Right cardiac atrium (tissue), 5 donors: ENCODE measurements around the gene P4HB. TPM values are rescaled to one million over a fixed set of nuclear protein-coding genes. Genes with fewer than 3 reads are reported as not detected.
"Not testable (repeated sequence)": the region's sequence is repeated elsewhere in the genome, so short reads cannot be mapped to it uniquely, and the experiment has no call there.

Experiments used
- ATAC-seq, 2 donors: fragments of 200-7000 bp; cut with Tn5 transposase; one replicate each; pipeline versions ENCODE4 v1.8.0 to v1.9.1; 2020; ENCODE audit warnings: moderate library complexity in 2 of 2, mild to moderate bottlenecking in 1 of 2
- DNase-seq, 3 donors: peaks; one replicate each; pipeline ENCODE4 v3.0.0-alpha.2; 2020
- H3K27ac ChIP-seq: one replicate; pipeline ENCODE4 v1.5.1; 2013; ENCODE audit warnings: mild to moderate bottlenecking, low read length, control low read depth, moderate library complexity
- H3K27me3 ChIP-seq: one replicate; pipeline ENCODE4 v1.6.1; 2013; ENCODE audit not compliant: control insufficient read depth, insufficient read depth
- H3K4me1 ChIP-seq: one replicate; pipeline ENCODE4 v1.6.1; 2013; ENCODE audit warnings: low read length; ENCODE audit not compliant: control insufficient read depth, insufficient read depth
- H3K4me3 ChIP-seq: one replicate; pipeline ENCODE4 v1.5.1; 2013; ENCODE audit warnings: low read length, control low read depth
- H3K9me3 ChIP-seq: one replicate; pipeline ENCODE4 v1.6.1; 2013; ENCODE audit warnings: low read length; ENCODE audit not compliant: control insufficient read depth
- WGBS: extraction: QIAGEN DNeasy Blood & Tissue Kit; methylation state at CpG from one replicate; pipeline ENCODE4 v1.1.7; 2013; 5-methylcytosine and 5-hydroxymethylcytosine counted together
- intact Hi-C, 4 donors: fragments of 100-400 bp; cut with DNase I; formaldehyde crosslinking; loops; one replicate each; pipeline versions ENCODE4 v1.11.0 to v1.14.0; 2022 to 2023
- polyA plus RNA-seq: library from polyadenylated mRNA; stranded (reverse); fragments of 200-250 nt; gene quantifications from one replicate; pipeline ENCODE4 v1.2.3, GENCODE V29; 2013
- total RNA-seq, 4 donors: library from RNA; stranded (reverse); fragmentation: NEBNext Ultra II Directional; extraction: Animal tissue kit (Norgen Biotek cat#: 25700); gene quantifications; one replicate each; pipeline ENCODE4 v1.2.1, GENCODE V29; 2021
- donor health status: healthy with polysubstance abuse.
- donor health status: DM: no; HTN: yes; CAD: no.
- donor health status: DM: no; HTN: no; CAD: no.
- donor health status: DM: no; HTN: yes; CAD: no; lungs with severe emphysema.
- donor health status: DM: yes; HTN: yes; CAD: no.

The P4HB gene
- total and polyA plus RNA-seq, 5 donors, result 272 to 375 (median 346) TPM

DNA sequence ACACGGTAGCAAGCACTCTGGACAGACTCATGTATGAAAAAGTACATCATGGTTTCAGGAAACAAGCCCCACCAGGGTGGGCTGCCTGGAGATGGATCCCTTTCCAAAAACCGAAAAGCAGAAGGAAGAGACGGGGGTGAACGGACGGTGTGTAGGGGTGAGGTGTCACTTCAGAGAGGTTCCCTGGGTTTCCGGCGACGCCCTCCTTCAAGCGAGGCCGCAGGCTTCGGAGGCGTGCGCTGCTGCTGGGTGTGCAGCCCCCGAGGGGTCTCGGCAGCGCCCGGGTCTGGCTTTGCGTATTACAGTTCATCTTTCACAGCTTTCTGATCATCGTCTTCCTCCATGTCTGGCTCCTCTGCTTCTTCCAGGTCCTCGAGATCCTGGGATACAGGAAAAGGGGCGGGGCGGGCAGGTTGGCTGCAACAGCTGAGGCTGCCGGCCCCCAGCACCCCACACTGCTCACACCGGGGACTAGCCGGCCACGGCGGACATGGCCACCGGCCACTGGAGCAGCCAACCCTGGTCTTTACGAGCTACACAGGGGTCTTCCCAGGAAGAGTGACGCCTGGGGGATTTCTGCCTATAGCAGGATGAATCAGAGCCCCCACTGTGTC, 16.5 kb downstream of the P4HB start:
- intact Hi-C loops, result no loop called here
- H3K9me3 ChIP-seq, result no peaks in the 10 kb centered on the region
- no peaks in the 10 kb centered on the region for H3K4me1 ChIP-seq
- no peak overlapping the region for H3K27ac ChIP-seq
- no peak for ATAC-seq
- peak in 1 of 3 donors; percentile 50 for DNase-seq
- H3K4me3 ChIP-seq, result no peak overlapping the region
- WGBS, result 91% methylated on average over 30 of the region's 30 CpGs
- H3K27me3 ChIP-seq, result no peaks in the 10 kb centered on the region

DNA sequence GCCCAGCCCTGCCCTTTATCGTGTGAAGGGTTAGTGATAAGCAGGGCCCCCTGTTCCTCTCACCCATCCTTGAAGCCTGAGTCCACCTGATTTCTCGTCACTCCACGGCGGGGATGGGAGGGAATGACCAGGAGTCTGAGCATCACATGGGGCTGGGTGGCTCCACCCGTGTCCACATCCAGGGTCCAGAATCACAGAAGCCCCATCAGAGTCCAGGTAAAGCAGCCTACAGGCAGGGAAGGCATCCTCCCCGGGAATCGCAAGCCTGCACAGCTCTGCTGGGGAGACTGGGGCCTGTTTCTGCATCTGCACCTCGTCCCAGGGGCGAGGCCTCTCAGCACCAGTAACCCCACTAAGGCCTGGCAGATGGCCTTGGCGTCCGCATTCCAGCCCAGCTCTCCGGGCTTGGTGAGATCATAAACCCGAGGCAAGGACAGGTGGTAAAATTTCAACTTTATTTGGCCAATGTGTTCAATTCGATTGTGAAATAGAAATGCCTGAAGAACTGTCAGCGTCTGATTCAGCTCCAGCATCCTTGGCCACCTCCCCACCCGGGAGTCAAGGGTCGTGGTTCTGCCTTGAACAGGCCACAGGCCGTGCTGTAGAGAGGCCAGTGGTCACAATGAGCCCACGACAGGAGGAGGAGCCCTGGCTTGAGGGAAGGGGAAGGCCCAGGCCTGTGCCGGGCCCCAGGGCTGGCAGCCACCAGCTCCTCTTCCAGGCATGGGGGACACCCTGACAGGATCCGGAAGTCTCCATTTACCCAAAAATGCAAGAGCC, 17.4 kb downstream of the P4HB start:
- Histone ChIP-seq H3K27me3 (no peaks in the 10 kb centered on the region), H3K4me3 (no peak overlapping the region), H3K4me1 (no peaks in the 10 kb centered on the region), H3K27ac (no peak overlapping the region), H3K9me3 (no peaks in the 10 kb centered on the region)
- 73% methylated on average over 21 of the region's 21 CpGs for WGBS
- DNase-seq (peak in 2 of 3 donors; percentile 41), ATAC-seq (peak in 1 of 2 donors; percentile 10)
- intact Hi-C loops, result no loop called here

DNA sequence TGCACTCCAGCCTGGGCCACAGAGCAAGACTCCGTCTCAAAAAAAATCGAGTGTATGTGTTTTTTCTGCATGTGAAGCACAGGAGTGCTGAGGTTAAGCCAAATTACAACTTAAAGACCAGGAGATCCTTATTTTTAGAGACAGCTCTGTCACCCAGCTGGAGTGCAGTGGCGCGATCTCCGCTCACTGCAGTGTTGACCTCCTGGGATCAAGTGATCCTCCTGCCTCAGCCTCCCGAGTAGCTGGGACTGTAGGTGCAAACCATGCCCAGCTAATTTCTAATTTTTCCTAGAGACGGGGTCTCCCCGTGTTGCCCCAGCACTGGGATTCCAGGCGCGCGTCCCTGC, 18.0 kb downstream of the P4HB start:
- Histone ChIP-seq H3K4me3 (no peak overlapping the region), H3K9me3 (no peaks in the 10 kb centered on the region), H3K27ac (no peak overlapping the region), H3K27me3 (no peaks in the 10 kb centered on the region), H3K4me1 (no peaks in the 10 kb centered on the region)
- DNase-seq (no peak), ATAC-seq (no peak)
- 95% methylated on average over 11 of the region's 11 CpGs for WGBS
- intact Hi-C loops, result no loop called here

DNA sequence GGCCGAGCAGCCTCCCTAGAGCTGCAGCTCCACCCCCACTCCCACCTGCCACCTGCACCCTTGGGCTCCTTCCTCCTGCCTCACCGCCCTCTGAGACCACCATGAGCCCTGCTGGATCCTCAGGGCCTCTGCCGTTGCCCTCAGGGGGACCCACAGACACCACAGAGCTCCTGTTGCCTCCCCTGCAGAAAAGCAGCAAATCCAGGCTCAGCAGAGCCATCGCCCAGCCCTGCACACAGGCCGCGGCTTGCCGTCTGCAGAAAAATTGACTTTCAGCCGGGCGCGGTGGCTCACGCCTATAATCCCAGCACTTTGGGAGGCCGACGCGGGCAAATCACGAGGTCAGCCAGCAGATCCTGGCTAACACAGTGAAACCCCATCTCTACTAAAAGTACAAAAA, 18.5 kb downstream of the P4HB start:
- H3K4me1 ChIP-seq, result no peaks in the 10 kb centered on the region
- intact Hi-C loops, result no loop called here
- DNase-seq, result no peak
- no peaks in the 10 kb centered on the region for H3K27me3 ChIP-seq
- no peaks in the 10 kb centered on the region for H3K9me3 ChIP-seq
- WGBS, result 87% methylated on average over 15 of the region's 15 CpGs
- ATAC-seq, result peak in 1 of 2 donors; percentile 3
- H3K27ac ChIP-seq, result no peak overlapping the region
- no peak overlapping the region for H3K4me3 ChIP-seq

DNA sequence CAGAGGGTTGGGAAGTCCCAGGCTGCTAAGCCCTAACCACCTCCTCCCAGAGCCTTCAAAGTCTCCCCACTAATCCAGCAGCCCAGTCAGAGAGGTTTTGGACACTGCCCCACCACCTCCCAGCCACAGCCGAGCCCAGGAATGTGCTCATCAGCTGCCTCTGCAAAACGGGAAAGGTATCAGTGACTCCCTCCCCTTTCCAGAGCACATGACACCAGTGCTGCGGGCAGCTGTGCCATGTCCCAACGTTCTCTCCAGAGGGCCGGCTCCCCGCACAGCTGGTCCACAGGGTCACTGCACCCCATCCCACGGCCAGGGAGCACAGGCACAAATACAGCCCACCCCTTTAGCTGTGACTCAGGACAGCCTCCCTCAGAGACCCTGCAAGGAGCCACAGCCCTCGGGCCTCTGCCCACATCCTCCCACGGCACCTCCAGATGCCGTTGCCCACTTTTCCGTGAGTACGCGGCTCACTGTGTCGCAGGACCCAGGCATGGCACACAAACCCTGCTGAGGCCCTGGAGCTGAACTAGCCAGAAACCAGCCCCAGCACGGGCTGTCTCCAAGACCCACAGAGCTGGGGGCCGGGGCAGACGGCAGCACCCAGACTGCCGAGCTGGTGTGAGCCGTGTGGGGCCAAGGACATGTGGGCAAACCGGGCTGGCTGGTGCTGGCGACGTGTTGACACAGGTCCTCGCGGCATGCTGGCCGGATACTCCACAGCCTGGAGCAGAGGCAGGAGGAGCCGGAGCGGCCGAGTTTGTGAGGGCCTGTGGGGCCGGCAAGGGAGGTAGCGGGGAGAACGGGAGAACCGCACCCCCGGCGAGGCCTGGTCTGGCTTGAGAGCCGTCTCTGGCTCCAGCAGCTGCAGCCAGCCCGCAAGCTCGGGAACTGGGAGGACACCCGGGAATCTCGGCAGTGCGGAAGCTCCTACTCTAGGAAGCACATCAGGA, 19.2 kb downstream of the P4HB start:
- no peak overlapping the region for H3K4me3 ChIP-seq

DNA sequence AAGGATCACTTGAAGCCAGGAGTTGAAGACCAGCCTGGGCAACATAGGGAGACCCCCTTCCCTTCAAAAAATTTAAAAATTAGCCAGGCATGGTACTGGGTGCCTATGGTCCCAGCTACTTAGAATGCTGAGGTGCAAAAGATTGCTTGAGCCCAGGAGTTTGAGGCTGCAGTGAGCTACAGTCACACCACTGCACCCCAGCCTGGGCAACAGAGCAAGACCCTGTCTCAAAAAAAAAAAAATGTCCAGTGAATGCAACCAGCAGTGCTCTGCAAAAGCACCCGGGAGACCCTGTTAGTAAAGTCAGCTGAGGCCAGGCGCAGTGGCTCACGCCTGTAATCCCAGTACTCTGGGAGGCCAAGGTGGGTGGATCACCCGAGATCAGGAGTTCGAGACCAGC, 20.3 kb downstream of the P4HB start:
- H3K9me3 ChIP-seq, ATAC-seq, H3K4me3 ChIP-seq, H3K27me3 ChIP-seq, DNase-seq, H3K27ac ChIP-seq, H3K4me1 ChIP-seq, intact Hi-C loops: not testable (repeated sequence)
- 93% methylated on average over 5 of the region's 5 CpGs for WGBS

More for the DNA sequence above, 19.2 kb downstream of the P4HB start:
- Histone ChIP-seq H3K27me3 (no peaks in the 10 kb centered on the region), H3K4me1 (no peaks in the 10 kb centered on the region), H3K9me3 (no peaks in the 10 kb centered on the region), H3K27ac (peak overlapping the region; percentile 25)
- intact Hi-C loops, result no loop called here
- ATAC-seq (peak; percentile 31 to 69), DNase-seq (peak in 2 of 3 donors; percentile 69 to 73)
- WGBS, result 59% methylated on average over 40 of the region's 40 CpGs

DNA sequence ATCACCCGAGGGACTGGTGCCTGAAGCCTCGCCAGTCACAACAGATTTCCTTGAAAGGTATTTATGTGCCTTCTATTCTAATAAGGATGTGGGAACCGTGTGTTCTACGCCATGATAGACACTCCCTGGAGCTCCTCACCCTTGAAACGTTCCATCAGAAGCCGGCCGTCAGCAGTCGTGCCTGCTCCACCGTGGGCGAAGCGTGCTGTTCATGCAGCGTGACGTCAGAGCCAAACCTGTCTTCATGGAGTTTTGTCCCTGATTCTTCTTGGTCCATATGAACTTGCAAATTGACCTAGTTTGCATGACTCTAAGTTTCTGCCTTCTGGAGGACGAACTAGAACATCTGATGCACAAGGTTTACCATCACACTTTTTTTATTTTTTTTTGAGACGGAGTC, 21.0 kb downstream of the P4HB start:
- intact Hi-C loops, result no loop called here
- Histone ChIP-seq H3K4me3 (no peak overlapping the region), H3K27me3 (no peaks in the 10 kb centered on the region), H3K9me3 (no peaks in the 10 kb centered on the region), H3K27ac (no peak overlapping the region), H3K4me1 (no peaks in the 10 kb centered on the region)
- WGBS, result 78% methylated on average over 15 of the region's 15 CpGs
- DNase-seq, result peak in 1 of 3 donors; percentile 42
- no peak for ATAC-seq

DNA sequence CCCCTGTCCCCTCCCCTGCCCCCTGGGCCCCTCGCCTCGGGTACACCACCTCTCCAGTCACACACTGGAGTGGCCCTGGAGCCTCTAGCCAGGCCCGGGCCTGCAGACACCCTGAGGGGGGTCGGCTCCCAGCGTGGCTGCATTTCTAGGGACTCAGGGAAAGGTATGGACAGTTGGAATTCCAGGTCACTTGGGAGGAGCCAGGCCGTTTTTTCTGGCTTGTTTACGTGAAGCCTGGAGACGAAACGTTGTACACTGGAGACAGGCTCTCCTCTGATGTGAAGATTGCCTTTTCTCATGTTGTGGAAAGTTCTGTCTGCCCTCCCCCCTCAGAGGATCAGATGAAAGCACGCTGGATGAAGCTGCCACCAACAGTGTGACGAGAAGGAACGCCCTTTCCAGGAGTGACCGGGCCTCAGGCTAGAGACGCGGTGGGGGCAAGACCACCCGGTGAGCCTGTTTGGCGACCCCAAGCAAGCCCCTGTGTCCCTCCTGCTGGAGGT, 21.5 kb downstream of the P4HB start:
- Histone ChIP-seq H3K9me3 (no peaks in the 10 kb centered on the region), H3K4me3 (no peak overlapping the region), H3K4me1 (no peaks in the 10 kb centered on the region), H3K27me3 (no peaks in the 10 kb centered on the region), H3K27ac (no peak overlapping the region)
- DNase-seq (peak in 1 of 3 donors; percentile 43), ATAC-seq (no peak)
- 44% methylated on average over 17 of the region's 17 CpGs for WGBS
- intact Hi-C loops, result no loop called here

DNA sequence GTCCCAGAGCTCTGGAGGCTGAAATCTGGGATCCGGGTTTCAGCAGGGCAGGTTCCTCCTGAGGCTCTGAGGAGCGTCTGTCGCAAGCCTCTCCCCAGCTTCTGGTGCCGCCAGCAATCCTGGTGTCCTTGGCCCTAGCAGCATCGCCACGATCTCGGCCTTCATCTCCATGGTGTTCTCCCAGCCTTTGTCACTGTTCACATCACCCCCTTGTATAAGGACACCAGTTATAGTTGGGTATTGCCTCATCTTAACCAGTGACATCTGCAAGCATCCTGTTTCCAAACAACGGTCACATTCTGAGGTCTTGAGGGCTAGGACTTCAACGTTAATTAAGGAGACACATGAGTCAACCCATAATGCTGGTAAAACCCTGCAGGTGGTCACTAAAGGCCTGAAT, 22.7 kb downstream of the P4HB start:
- no peaks in the 10 kb centered on the region for H3K27me3 ChIP-seq
- H3K27ac ChIP-seq, result no peak overlapping the region
- no peak overlapping the region for H3K4me3 ChIP-seq
- no peaks in the 10 kb centered on the region for H3K4me1 ChIP-seq
- WGBS, result 72% methylated on average over 9 of the region's 9 CpGs
- H3K9me3 ChIP-seq, result no peaks in the 10 kb centered on the region
- ATAC-seq (no peak), DNase-seq (no peak)
- intact Hi-C loops, result no loop called here

DNA sequence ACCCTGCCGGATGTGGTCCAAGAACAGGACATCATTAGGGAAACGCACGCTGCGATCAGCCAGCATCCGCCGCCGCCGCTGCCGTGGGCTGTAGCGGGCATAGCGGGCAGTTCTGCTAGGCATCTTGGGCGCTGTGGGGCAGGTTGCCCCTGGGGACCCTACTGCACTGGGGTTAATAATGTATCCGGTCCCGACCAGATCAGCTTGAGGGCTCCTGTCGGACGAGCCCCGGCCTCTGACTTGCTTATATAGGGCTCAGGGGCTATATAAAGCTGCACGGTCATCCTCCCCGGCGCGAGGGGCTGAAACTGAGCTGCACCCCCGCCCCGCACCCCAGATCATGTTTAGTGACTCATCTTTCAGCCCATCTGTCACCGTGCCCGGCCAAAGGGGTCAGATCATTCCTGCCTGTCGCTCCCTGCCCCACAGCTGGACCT, 25.5 kb downstream of the P4HB start, which contains the start of gene PPP1R27:
Gene PPP1R27 (minus strand): TSS at position 220 of the 437 bp plus-strand sequence. CDS start 97 bp downstream, at position 123.
- H3K4me1 ChIP-seq, result peaks cover 6% of the 10 kb centered on the region
- H3K9me3 ChIP-seq, result no peaks in the 10 kb centered on the region
- intact Hi-C loops, result no loop called here
- WGBS, result 91% methylated on average over 26 of the region's 26 CpGs
- no peak for ATAC-seq
- peak within 1 kb of the TSS; percentile 94 for H3K4me3 ChIP-seq
- no peak within 1 kb of the TSS for H3K27ac ChIP-seq
- peak in 1 of 3 donors; percentile 50 for DNase-seq
- no peaks in the 10 kb centered on the region for H3K27me3 ChIP-seq
